OCI-LY1 (cell line): Measurements from ENCODE around the gene GATC.

Source experiments
- H2AFZ ChIP-seq: fragments of 200-600 bp; sonication (generic), shearing (Covaris generic); 2 replicates; pipeline ENCODE4 v1.6.0; 2014; ENCODE audit warnings: antibody characterized with exemption, mild to moderate bottlenecking, low read length
- H3F3A ChIP-seq: fragments of 200-600 bp; sonication (generic), shearing (Covaris generic); 2 replicates; pipeline ENCODE4 v1.6.0; 2014; ENCODE audit warnings: mild to moderate bottlenecking, antibody characterized with exemption, low read length, moderate library complexity; ENCODE audit not compliant: insufficient read depth
- H3K27ac ChIP-seq: fragments of 200-600 bp; sonication (generic); 2 replicates; pipeline ENCODE4 v1.5.1; 2014; ENCODE audit warnings: low read length, mixed run types, mild to moderate bottlenecking, low read depth; ENCODE audit not compliant: poor library complexity, severe bottlenecking
- H3K27me3 ChIP-seq: fragments of 200-600 bp; sonication (generic); 2 replicates; pipeline ENCODE4 v1.6.0; 2014; ENCODE audit warnings: antibody characterized with exemption, mild to moderate bottlenecking, low read length, moderate library complexity; ENCODE audit not compliant: insufficient read depth
- H3K36me3 ChIP-seq: fragments of 200-600 bp; sonication (generic); 2 replicates; pipeline ENCODE4 v1.6.1; 2014; ENCODE audit warnings: mild to moderate bottlenecking, antibody characterized with exemption, low read length, moderate library complexity, mixed read lengths; ENCODE audit not compliant: insufficient read depth
- H3K4me1 ChIP-seq: fragments of 200-600 bp; sonication (generic); 2 replicates; pipeline ENCODE4 v1.5.1; 2014; ENCODE audit warnings: mild to moderate bottlenecking, low read length, moderate library complexity; ENCODE audit not compliant: insufficient read depth, severe bottlenecking
- H3K4me2 ChIP-seq: fragments of 200-600 bp; sonication (generic), shearing (Covaris generic); 2 replicates; pipeline ENCODE4 v1.6.1; 2014; ENCODE audit warnings: low read length
- H3K4me3 ChIP-seq: fragments of 200-600 bp; sonication (generic); 2 replicates; pipeline ENCODE4 v1.5.1; 2014; ENCODE audit warnings: low read length, low read depth, mild to moderate bottlenecking, mixed read lengths; ENCODE audit not compliant: poor library complexity, severe bottlenecking
- H3K79me2 ChIP-seq: fragments of 200-600 bp; shearing (Covaris generic); 2 replicates; pipeline ENCODE4 v1.6.1; 2016; ENCODE audit warnings: mixed run types, low read length, mixed read lengths; ENCODE audit not compliant: insufficient read depth
- H3K9ac ChIP-seq: fragments of 200-600 bp; sonication (generic), shearing (Covaris generic); 2 replicates; pipeline ENCODE4 v1.6.1; 2014; ENCODE audit warnings: mild to moderate bottlenecking, low read length, mixed read lengths
- H3K9me2 ChIP-seq: fragments of 200-600 bp; sonication (generic), shearing (Covaris generic); 2 replicates; pipeline ENCODE4 v1.6.1; 2014; ENCODE audit warnings: low read depth, mild to moderate bottlenecking, low read length, mixed read lengths
- H3K9me3 ChIP-seq: fragments of 200-600 bp; shearing (Covaris generic); 2 replicates; pipeline ENCODE4 v1.6.1; 2014; ENCODE audit warnings: low read length, mixed read lengths
- H4K20me1 ChIP-seq: fragments of 200-600 bp; sonication (generic), shearing (Covaris generic); 2 replicates; pipeline ENCODE4 v1.6.0; 2016; ENCODE audit warnings: mild to moderate bottlenecking, low read length; ENCODE audit not compliant: insufficient read depth
- EZH2 ChIP-seq: fragments of 200-600 bp; sonication (generic), shearing (Covaris generic); IDR thresholded peaks from 2 replicates; pipeline ENCODE4 v1.8.0; 2017; ENCODE audit warnings: borderline replicate concordance, mixed run types, mild to moderate bottlenecking, antibody characterized with exemption, low read length, moderate library complexity, mixed read lengths
- TF ChIP-seq, protein P1 (sequence below): fragments of 200-600 bp; sonication (generic), shearing (Covaris generic); IDR thresholded peaks from 2 replicates; pipeline ENCODE4 v1.5.1; 2017; ENCODE audit warnings: mild to moderate bottlenecking, antibody characterized with exemption, low read length, moderate library complexity, mixed read lengths

Gene GATC

DNA sequence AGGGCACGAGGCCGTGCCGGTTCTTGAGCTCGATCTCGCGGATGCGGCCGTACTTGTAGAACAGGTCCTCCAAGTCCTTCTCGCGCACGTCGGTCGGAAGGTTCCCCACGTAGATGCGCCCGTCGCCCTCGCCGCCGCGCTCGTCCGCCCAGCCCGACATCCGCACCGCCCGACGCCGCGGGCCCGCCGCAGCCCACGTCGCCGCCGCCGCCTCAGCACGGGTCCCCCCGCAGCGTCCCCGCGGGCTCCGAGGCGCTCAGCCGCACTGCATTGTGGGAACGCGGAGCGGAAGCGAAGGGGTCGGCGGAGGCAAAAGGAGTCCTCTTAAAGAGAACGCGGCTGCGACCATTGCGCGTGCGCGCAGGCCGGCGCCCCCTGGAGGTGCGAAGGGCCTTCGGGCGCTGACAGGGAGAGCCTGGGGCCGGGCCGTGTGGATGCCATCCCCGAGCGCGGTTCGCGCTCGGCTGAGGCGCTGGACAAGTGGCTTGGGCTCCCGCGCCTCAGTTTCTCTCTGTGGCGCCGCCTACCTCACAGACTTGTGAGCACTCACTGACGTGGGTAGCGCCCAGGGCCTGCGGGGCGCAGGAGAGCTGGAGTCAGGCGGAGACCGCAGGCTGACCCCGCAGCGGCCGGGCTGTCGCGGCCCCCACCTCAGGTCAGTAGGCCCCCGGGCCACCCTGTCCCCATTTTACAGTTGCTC is 23.4 kb downstream of the GATC start, which contains the start of gene SRSF9:
Gene SRSF9 (minus strand): TSS at position 299 of the 700 bp plus-strand sequence. CDS start 139 bp downstream, at position 160.
- Histone ChIP-seq H3K27me3 (no peaks in the 10 kb centered on the region), H3K4me3 (peak within 1 kb of the TSS; percentile 98), H3K9ac (peak within 1 kb of the TSS; percentile 94), H3K4me2 (peak within 1 kb of the TSS; percentile 99), H3K36me3 (peaks cover 33% of the 10 kb centered on the region), H4K20me1 (0 out of 2 replicates have a peak, but pooled peaks cover 3% of the 10 kb centered on the region), H3K27ac (peak within 1 kb of the TSS; percentile 87), H3K9me2 (no peaks in the 10 kb centered on the region), H3K79me2 (peaks cover 42% of the 10 kb centered on the region), H3K4me1 (peaks cover 61% of the 10 kb centered on the region), H3F3A (no peaks in the 10 kb centered on the region), H3K9me3 (no peaks in the 10 kb centered on the region), H2AFZ (peak within 1 kb of the TSS; percentile 60; the same call in 1 of the 2 replicates)
- no peak for TF ChIP-seq EZH2
- TF ChIP-seq, protein P1, sequence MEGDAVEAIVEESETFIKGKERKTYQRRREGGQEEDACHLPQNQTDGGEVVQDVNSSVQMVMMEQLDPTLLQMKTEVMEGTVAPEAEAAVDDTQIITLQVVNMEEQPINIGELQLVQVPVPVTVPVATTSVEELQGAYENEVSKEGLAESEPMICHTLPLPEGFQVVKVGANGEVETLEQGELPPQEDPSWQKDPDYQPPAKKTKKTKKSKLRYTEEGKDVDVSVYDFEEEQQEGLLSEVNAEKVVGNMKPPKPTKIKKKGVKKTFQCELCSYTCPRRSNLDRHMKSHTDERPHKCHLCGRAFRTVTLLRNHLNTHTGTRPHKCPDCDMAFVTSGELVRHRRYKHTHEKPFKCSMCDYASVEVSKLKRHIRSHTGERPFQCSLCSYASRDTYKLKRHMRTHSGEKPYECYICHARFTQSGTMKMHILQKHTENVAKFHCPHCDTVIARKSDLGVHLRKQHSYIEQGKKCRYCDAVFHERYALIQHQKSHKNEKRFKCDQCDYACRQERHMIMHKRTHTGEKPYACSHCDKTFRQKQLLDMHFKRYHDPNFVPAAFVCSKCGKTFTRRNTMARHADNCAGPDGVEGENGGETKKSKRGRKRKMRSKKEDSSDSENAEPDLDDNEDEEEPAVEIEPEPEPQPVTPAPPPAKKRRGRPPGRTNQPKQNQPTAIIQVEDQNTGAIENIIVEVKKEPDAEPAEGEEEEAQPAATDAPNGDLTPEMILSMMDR: peak; percentile 85

DNA sequence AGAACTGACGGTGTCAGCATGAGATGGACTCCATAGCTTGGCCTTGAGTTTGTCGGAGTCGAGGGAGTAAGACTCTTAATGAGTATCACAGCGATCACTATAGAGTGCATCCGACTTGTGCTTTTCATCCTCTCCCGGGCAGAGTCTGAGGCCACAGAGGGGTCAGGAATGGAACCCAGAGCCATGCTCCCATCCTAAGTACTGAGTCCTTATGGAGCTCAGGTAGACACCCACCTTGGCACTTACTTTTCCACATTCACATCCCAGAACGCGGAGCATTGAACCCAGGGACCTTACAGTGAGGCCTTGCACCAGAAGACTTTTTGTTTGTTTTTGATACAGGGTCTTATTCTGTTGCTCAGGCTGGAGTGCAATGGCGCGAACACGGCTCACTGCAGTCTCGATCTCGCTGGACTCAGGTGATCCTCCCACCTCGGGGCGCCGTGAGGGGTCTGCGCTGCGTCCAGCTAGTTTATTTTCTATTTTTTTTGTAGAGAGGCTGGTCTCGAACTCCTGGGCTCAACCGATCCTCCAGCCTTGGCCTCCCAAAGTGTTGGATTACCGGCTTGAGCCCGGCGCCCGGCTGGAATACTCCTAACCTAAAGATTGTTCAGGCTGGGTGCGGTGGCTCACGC is 24.0 kb downstream of the GATC start:
- H3K36me3 ChIP-seq: peaks cover 27% of the 10 kb centered on the region
- H3K9me2 ChIP-seq: no peaks in the 10 kb centered on the region
- H2AFZ ChIP-seq: peak overlapping the region; percentile 60; the same call in 1 of the 2 replicates
- peak overlapping the region; percentile 99 for H3K4me2 ChIP-seq
- no peaks in the 10 kb centered on the region for H3K9me3 ChIP-seq
- H3K9ac ChIP-seq: peak overlapping the region; percentile 94
- no peaks in the 10 kb centered on the region for H3F3A ChIP-seq
- peak overlapping the region; percentile 98 for H3K4me3 ChIP-seq
- H3K79me2 ChIP-seq: peaks cover 38% of the 10 kb centered on the region
- TF ChIP-seq, protein P1: no peak
- no peak for TF ChIP-seq EZH2
- H3K27me3 ChIP-seq: no peaks in the 10 kb centered on the region
- peaks cover 67% of the 10 kb centered on the region for H3K4me1 ChIP-seq
- H4K20me1 ChIP-seq: 0 out of 2 replicates have a peak, but pooled peaks cover 3% of the 10 kb centered on the region
- H3K27ac ChIP-seq: peak overlapping the region; percentile 87

DNA sequence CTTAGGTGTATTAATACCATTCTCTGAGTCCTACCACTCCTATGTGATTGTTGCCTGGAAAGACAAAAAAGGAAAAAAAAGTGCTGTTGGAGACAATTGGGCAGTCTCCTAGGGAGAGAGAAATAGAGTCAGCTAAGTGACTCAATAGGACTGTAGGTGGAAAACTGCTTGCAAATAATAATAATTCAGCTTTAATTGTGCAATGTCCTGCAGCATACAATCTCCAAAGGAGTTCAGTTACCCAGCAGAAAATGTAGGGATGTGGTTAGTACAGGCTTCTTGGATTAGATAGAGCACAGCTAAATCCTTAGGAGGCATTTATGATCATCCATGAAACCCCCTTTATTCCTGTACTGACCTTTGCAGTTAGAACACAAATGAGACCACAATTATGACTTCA is 26.3 kb downstream of the GATC start:
- Histone ChIP-seq H3K4me2 (peak overlapping the region; percentile 99; the same call in 1 of the 2 replicates), H3K9ac (no peak overlapping the region), H4K20me1 (no peaks in the 10 kb centered on the region), H3K36me3 (peaks cover 4% of the 10 kb centered on the region; the same call in 1 of the 2 replicates), H3K9me2 (no peaks in the 10 kb centered on the region), H3K9me3 (no peaks in the 10 kb centered on the region), H2AFZ (no peak overlapping the region), H3K79me2 (peaks cover 16% of the 10 kb centered on the region), H3K4me1 (peaks cover 64% of the 10 kb centered on the region), H3K4me3 (no peak overlapping the region), H3K27ac (peak overlapping the region; percentile 11), H3F3A (no peaks in the 10 kb centered on the region), H3K27me3 (no peaks in the 10 kb centered on the region)
- no peak for TF ChIP-seq EZH2
- TF ChIP-seq, protein P1: no peak
